G401 (cell line): ENCODE data around the gene CYLD. TPM values are rescaled to one million over a fixed set of nuclear protein-coding genes. Genes with fewer than 3 reads are reported as not detected.
A peak's percentile ranks its signal among the peaks of the same experiment; 100 is the strongest.

Experiments used
- DNase-seq: peaks from one replicate; pipeline ENCODE4 v3.0.0-alpha.2; 2015; ENCODE audit warnings: low spot score
- in situ Hi-C: cut with HindIII; loops from 2 replicates; pipeline ENCODE4 v1.10.0; 2016; ENCODE audit warnings: low sequenced_read_pairs, mixed read lengths
- total RNA-seq: library from RNA; depleted of rRNA; stranded (reverse); fragments of >200 nt; shearing (Covaris generic); gene quantifications from 2 replicates; pipeline ENCODE4 v1.2.3, GENCODE V29; 2014

The CYLD gene
- total RNA-seq, 1 experiment from 2014 or later: 6.0 TPM

GRCh38 chr16:50733468-50733867, 8.4 kb upstream of the CYLD start:
- no peak for DNase-seq
- in situ Hi-C loops: no loop called here

- DNase-seq: no peak
Observed at GRCh38 chr16:50735629-50736122, 6.2 kb upstream of the CYLD start.

DNA sequence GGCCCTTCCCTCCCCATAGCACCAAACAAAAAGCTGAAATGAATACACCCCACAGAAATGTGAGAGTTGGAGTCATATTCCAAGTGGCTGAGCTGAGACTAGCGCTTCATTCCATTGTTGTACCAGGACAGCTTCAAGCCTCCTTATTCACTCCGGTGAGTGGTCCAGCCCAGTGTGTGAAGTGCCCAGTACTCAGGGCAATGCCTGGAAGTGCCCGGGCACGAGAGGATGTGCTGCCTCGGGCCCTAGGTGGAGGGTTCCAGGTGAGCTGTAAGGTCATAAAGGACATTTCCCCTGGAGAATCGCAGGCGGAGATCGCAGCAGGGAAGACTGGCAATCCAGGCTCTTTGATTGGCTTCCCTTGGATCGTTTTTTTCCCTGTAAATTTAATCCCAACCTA, 5.4 kb upstream of the CYLD start:
- in situ Hi-C loops: no loop called here
- DNase-seq: no peak

More at GRCh38 chr16:50735629-50736122, 6.2 kb upstream of the CYLD start:
- in situ Hi-C loops: no loop called here

- no peak for DNase-seq
- in situ Hi-C loops: no loop called here
Observed at GRCh38 chr16:50737420-50737959, 4.4 kb upstream of the CYLD start.

GRCh38 chr16:50739031-50739430, 2.9 kb upstream of the CYLD start:
- in situ Hi-C loops: no loop called here

DNA sequence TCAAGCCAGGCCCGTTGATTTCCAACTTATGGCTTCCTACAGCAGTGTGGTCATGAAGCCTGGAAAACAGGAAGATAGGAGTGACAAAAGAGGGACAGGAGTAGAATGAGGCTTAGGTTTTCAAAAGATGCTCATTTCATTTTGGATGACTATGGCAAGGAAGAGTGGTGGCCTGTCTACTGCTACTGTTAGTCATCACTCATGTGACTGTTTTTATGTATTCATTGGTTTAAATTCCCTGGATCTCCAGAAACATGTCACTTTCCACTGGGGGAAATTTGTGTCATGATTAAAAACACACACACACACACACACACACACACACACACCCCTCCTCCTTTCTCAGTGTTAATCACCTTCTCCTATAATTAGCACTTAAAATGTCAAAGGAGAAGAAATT, 1.1 kb upstream of the CYLD start:
- no peak for DNase-seq
- in situ Hi-C loops: no loop called here

More at GRCh38 chr16:50739031-50739430, 2.9 kb upstream of the CYLD start:
- DNase-seq: no peak

- DNase-seq: no peak
- in situ Hi-C loops: no loop called here
Observed at GRCh38 chr16:50741225-50741780, 583 bp upstream of the CYLD start.

GRCh38 chr16:50742576-50743200, 802 bp downstream of the CYLD start:
- DNase-seq: peak; percentile 27
- in situ Hi-C loops: no loop called here

DNA sequence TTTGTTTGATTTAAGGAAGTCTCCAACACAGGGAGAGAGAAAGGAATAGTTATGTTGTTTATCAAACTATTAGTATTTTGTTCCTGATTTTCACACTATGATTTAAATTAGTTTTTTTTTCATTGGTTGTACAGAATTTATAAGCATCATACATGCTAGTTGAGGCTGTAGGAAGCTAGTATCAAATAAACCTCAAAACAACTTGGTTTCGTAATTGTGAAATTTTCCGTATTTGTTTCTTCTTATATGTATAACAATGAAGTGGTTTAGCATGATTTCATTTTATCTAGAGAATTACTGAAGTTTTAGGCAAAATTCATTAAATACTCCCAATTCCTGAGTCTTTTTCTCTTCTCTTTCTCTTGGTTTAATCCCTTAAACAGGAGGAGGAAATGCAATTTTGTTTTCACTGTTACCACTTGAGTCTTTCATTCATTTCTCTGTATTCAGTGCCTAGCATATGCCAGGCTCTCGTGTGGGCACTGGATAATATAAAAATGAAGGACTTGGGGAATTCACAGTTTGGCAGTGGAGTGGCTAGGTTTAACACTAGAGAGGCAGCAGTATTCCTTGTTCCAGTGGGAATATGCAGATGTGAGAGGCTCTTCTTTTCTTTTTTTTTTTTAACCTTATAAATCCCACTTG, 1.8 kb downstream of the CYLD start:
- no peak for DNase-seq
- in situ Hi-C loops: no loop called here

- no peak for DNase-seq
- in situ Hi-C loops: no loop called here
Observed at GRCh38 chr16:50744881-50745280, 3.0 kb downstream of the CYLD start.

DNA sequence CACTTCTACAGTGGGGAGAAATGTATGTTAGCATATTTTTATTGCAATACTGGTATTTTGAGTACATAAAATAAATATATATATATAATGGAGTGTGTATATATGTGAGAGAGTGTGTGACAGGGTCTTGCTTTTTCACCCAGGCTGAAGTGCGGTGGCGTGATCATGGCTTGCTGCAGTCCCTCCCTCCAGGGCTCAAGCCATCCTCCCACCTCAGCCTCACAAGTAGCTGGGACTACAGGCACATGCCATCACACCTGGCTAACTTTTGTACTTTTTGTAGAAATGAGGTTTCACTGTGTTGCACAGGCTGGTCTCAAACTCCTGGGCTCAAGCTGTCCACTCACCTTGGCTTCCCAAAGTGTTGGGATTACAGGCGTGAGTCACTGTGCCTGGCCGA, 4.1 kb downstream of the CYLD start:
- in situ Hi-C loops: no loop called here
- DNase-seq: no peak

DNA sequence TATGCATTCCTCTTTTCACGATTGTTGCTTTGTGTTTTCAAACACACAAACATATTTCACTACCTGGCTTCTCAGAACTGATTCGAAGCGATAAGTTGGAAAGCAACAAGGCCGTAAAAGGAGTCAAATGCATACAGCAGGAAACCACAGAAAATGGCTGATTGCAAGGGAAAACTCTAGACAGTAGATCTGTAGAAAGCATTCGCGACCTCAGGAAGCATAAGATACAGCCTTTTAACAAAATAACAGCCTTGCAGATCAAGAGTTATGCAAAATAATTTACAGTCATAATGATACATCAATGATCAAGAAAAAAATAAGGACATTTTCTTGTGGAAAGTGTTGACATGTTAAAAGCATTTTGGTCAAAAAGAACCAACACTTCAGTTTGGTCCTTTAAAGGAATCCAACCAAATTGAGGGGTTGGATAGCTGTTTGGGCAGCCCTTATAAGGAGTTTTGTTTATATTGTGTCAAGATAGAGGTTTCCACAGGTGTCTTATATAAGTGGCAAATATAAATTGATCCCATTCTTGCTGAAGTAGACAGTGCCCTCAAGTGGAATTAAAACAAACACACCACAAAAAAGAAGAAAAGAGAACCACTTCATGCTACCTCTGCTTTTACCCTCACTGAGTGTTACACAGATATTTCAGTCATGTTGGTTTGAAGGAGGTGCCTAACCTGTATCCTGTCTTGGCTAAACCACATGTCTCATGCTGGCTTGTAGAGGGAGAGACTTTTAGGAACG, 5.5 kb downstream of the CYLD start:
- DNase-seq: peak; percentile 44
- in situ Hi-C loops: no loop called here

DNA sequence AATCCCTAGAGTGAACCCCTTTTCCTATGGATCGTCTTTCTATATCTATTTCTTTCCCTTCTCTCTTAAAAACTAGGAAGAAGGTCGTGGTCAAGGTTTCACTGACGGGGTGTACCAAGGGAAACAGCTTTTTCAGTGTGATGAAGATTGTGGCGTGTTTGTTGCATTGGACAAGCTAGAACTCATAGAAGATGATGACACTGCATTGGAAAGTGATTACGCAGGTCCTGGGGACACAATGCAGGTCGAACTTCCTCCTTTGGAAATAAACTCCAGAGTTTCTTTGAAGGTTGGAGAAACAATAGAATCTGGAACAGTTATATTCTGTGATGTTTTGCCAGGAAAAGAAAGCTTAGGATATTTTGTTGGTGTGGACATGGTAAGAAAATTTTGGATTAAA, 9.6 kb downstream of the CYLD start:
- DNase-seq: no peak
- in situ Hi-C loops: no loop called here

DNA sequence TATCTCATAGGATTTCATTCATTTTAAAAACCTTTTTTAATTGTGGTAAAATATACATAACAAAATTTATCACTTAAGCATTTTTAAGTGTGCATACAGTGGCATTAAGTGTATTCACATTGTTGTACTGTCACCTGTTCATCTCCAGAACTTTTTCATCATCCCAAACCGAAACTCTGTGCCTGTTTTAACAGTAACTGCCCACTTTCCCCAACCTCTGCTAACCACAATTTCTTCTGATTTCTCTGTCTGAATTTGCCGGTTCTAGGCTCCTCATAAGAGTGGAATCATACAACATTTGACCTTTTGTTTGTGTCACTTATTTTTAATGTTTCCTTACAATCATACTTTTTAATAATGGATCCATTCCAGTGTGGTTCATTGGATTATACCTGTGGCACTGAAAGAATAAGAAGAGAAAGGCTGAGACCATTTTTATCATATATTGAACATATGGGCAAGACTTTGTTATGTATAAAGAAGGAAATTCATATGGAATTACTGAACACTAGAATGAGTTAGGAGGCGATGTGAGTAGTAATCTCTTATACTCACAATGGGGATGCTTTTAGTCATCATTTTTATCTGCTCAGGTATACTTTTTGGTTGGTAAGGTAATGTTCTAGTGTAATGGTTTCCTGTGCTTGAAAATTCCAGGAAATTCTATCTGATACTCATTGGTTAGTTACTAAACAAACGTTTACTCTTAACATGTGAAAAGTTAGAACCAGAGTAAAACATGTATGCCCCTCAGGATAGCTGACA, 10.8 kb downstream of the CYLD start:
- in situ Hi-C loops: no loop called here
- no peak for DNase-seq

DNA sequence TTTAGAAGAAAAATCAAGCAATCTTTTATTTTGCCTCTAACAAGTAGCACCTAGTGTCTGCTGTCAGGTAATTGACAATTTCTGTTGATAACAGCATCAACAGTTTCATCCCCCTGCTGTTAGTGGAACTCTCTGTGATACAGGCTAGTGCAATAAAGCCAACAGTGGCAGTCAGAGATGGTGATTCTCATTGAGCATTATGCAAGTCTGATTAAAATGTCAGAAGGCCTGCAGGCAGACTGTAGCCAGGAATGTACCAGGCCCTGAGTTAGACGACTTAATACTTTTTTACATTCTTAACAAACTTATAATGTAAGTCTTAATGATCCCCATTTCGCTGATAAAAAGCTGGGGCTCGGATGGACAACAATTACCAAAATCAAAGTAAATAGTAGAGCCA, 14.6 kb downstream of the CYLD start:
- DNase-seq: no peak
- in situ Hi-C loops: no loop called here

- DNase-seq: no peak
- in situ Hi-C loops: no loop called here
Observed at GRCh38 chr16:50761267-50761666, 19.4 kb downstream of the CYLD start.

- no peak for DNase-seq
- in situ Hi-C loops: no loop called here
Observed at GRCh38 chr16:50762241-50762640, 20.4 kb downstream of the CYLD start.

GRCh38 chr16:50763211-50763610, 21.3 kb downstream of the CYLD start:
- no peak for DNase-seq
- in situ Hi-C loops: no loop called here

DNA sequence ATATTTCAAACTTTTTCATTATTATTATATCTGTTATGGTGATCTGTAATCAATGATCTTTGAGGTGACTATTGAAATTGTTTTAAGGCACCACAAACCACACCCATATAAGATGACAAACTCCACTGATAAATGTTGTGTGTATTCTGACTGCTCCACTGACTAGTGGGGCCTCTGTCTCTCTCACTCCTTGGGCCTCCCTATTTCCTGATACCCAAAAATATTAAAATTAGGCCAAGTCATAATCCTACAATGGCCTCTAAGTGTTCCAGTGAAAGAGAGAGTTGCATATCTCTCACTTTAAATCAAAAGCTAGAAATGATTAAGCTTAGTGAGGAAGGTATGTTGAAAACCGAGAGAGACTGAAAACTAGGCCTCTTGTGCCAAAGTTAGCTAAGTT, 23.4 kb downstream of the CYLD start:
- no peak for DNase-seq
- in situ Hi-C loops: no loop called here
